ENCODE results near the gene SOBP. TPM values are rescaled to one million over a fixed set of nuclear protein-coding genes. Genes with fewer than 3 reads are reported as not detected.

Gene SOBP
- total and polyA plus RNA-seq, 2 donors (not counting 1 experiment from before 2014, with no cell fraction given) = 0.82 to 1.5 TPM

DNA sequence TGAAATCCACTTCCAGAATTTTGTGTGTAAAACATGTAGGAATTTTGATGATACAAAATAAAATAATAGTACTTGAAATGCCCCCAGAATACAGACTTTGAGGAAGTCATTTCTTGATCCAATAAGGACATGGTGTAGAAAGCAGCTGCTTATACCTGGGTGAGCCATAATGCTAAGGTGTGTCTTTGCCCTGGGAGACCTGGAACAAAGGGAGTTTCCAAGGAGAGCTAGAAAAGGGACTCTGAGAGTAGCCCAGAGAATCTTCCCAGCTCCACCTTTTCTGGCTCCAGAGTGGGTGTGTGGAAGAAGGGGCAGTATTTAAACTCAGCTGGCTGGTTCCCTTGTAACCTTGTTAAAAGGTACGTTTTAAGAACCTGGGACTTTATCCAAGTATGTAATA lies 77.7 kb downstream of the SOBP start:
- H3K4me3 Mint-ChIP-seq = no peak overlapping the region
- TF ChIP-seq CTCF (IDR thresholded peaks at IDR 0.05) = no peak
- TF ChIP-seq EZH2 (IDR thresholded peaks at IDR 0.05; ENCODE audit: borderline replicate concordance, insufficient read depth, low read depth, low read length, poor library complexity, severe bottlenecking) = no peak
- H3K36me3 ChIP-seq (replicated peaks in 1 of 2; ENCODE audit: control extremely low read depth in 1 of 2, control insufficient read depth in 1 of 2, extremely low read depth in 1 of 2, insufficient read depth in 2 of 2, low read length in 1 of 2) = no peaks in the 10 kb centered on the region
- no peak for DNase-seq
- no peaks in the 10 kb centered on the region for H4K20me1 ChIP-seq (ENCODE audit: control insufficient read depth, insufficient read depth, low read length, poor library complexity, severe bottlenecking)
- no peak overlapping the region for H2AFZ ChIP-seq (ENCODE audit: insufficient read depth, low read depth, low read length, poor library complexity, severe bottlenecking)
- H3K9ac ChIP-seq (ENCODE audit: low read length) = no peak overlapping the region
- peaks cover 0 to 6% (median 0%) of the 10 kb centered on the region in 4 experiments for H3K27me3 ChIP-seq (replicated peaks in 1 of 4; ENCODE audit: control extremely low read depth in 1 of 4, control insufficient read depth in 3 of 4, insufficient read depth in 4 of 4, low read length in 3 of 4)
- H3K79me2 ChIP-seq (ENCODE audit: control insufficient read depth, insufficient read depth, low read length) = no peaks in the 10 kb centered on the region
- intact Hi-C loops (cut with micrococcal nuclease) = no loop called here
- no peaks in the 10 kb centered on the region for H3K9me3 ChIP-seq (ENCODE audit: control extremely low read depth in 1 of 3, control insufficient read depth in 2 of 3, insufficient read depth in 1 of 3, low read length in 2 of 3)
- no peak overlapping the region for H3K4me2 ChIP-seq (replicated peaks; ENCODE audit: low read depth, low read length, poor library complexity, severe bottlenecking)
- peaks cover 3% of the 10 kb centered on the region for H3K4me1 Mint-ChIP-seq
- peaks cover 21% of the 10 kb centered on the region for H3K27me3 Mint-ChIP-seq
- ChIA-PET POLR2A (no interaction called here), CTCF (interaction anchor here (0.5 kb wide), 1 partner anchor 137 kb away, joined by 4 read pairs; no protein-coding TSS in a partner anchor)
- no peaks in the 10 kb centered on the region for H3K9me3 Mint-ChIP-seq (ENCODE audit: insufficient read depth)
- H3K27ac Mint-ChIP-seq = no peak overlapping the region
- no peak for ATAC-seq (ENCODE audit: low read depth)
- no peak overlapping the region for H3K27ac ChIP-seq (ENCODE audit: low read length in 2 of 2)
- no peak overlapping the region for H3K4me3 ChIP-seq (ENCODE audit: control extremely low read depth in 1 of 5, extremely low read depth in 1 of 5, insufficient read depth in 1 of 5, low read depth in 2 of 5, low read length in 4 of 5)
- H3K4me1 ChIP-seq (ENCODE audit: control insufficient read depth in 2 of 2, insufficient read depth in 2 of 2, low read length in 2 of 2) = peaks cover 0 to 4% of the 10 kb centered on the region in 2 donors
- WGBS (ENCODE audit: insufficient coverage) = no CpG with 5 or more reads among the region's 1 CpG

- ChIA-PET CTCF (no interaction called here), POLR2A (no interaction called here)
- 100% methylated on average over 5 of the region's 9 CpGs for WGBS (ENCODE audit: insufficient coverage)
- Histone ChIP-seq H4K20me1 (ENCODE audit: control insufficient read depth, insufficient read depth, low read length, poor library complexity, severe bottlenecking) (no peaks in the 10 kb centered on the region), H3K9ac (ENCODE audit: low read length) (no peak overlapping the region), H3K27me3 (replicated peaks in 1 of 4; ENCODE audit: control extremely low read depth in 1 of 4, control insufficient read depth in 3 of 4, insufficient read depth in 4 of 4, low read length in 3 of 4) (peaks cover 0 to 6% (median 0%) of the 10 kb centered on the region in 4 experiments), H3K79me2 (ENCODE audit: control insufficient read depth, insufficient read depth, low read length) (no peaks in the 10 kb centered on the region), H3K36me3 (replicated peaks in 1 of 2; ENCODE audit: control extremely low read depth in 1 of 2, control insufficient read depth in 1 of 2, extremely low read depth in 1 of 2, insufficient read depth in 2 of 2, low read length in 1 of 2) (no peaks in the 10 kb centered on the region), H3K9me3 (ENCODE audit: control extremely low read depth in 1 of 3, control insufficient read depth in 2 of 3, insufficient read depth in 1 of 3, low read length in 2 of 3) (no peaks in the 10 kb centered on the region), H3K4me3 (ENCODE audit: control extremely low read depth in 1 of 5, extremely low read depth in 1 of 5, insufficient read depth in 1 of 5, low read depth in 2 of 5, low read length in 4 of 5) (no peak overlapping the region), H3K4me2 (replicated peaks; ENCODE audit: low read depth, low read length, poor library complexity, severe bottlenecking) (no peak overlapping the region), H3K27ac (ENCODE audit: low read length in 2 of 2) (no peak overlapping the region), H3K4me1 (ENCODE audit: control insufficient read depth in 2 of 2, insufficient read depth in 2 of 2, low read length in 2 of 2) (peaks cover 0 to 4% of the 10 kb centered on the region in 2 donors), H2AFZ (ENCODE audit: insufficient read depth, low read depth, low read length, poor library complexity, severe bottlenecking) (no peak overlapping the region)
- ATAC-seq (ENCODE audit: low read depth) (no peak), DNase-seq (no peak)
- Mint-ChIP-seq H3K27ac (no peak overlapping the region), H3K4me1 (peaks cover 3% of the 10 kb centered on the region), H3K27me3 (peaks cover 21% of the 10 kb centered on the region), H3K9me3 (ENCODE audit: insufficient read depth) (no peaks in the 10 kb centered on the region), H3K4me3 (no peak overlapping the region)
- TF ChIP-seq EZH2 (IDR thresholded peaks at IDR 0.05; ENCODE audit: borderline replicate concordance, insufficient read depth, low read depth, low read length, poor library complexity, severe bottlenecking) (no peak), CTCF (IDR thresholded peaks at IDR 0.05) (no peak)
- intact Hi-C loops (cut with micrococcal nuclease) = no loop called here
Observed at GRCh38 chr6:107569473-107569872, 79.6 kb downstream of the SOBP start.
